Keratinocyte (primary cell): Measurements from ENCODE around the gene CXCL12.

ENCODE experiments used
- CTCF ChIP-seq, 3 experiments: IDR thresholded peaks in 1 of 3; conservative IDR thresholded peaks in 1 of 3; optimal IDR thresholded peaks in 1 of 3; 2 replicates in 2 of 3; 3 replicates in 1 of 3; pipeline versions ENCODE3 to v1.5.1; 2011; ENCODE audit warnings: low read length in 3 of 3, mild to moderate bottlenecking in 3 of 3, moderate library complexity in 2 of 3, control low read depth in 1 of 3, inconsistent platforms in 1 of 3; ENCODE audit not compliant: insufficient read depth in 2 of 3; ENCODE audit errors: extremely low read depth in 1 of 3
- EZH2 ChIP-seq: IDR thresholded peaks from one replicate; pipeline ENCODE4 v1.6.1; 2012; ENCODE audit warnings: inconsistent platforms, mild to moderate bottlenecking, low read length, moderate library complexity

GRCh38 chr10:44356139-44357022, 28.5 kb downstream of the CXCL12 start:
- TF ChIP-seq EZH2 (no peak), CTCF (optimal IDR thresholded peaks at IDR 0.05 in 1 of 3, IDR thresholded peaks at IDR 0.05 in 1 of 3, conservative IDR thresholded peaks at IDR 0.05 in 1 of 3; ENCODE audit: extremely low read depth in 1 of 3, insufficient read depth in 2 of 3, low read length in 3 of 3) (no peak)
